GM12801 (cell line): ENCODE measurements around the gene PEA15.

Source experiments
- CTCF ChIP-seq: IDR thresholded peaks from one replicate; pipeline ENCODE4 v1.5.1; 2011; ENCODE audit warnings: control low read depth; ENCODE audit not compliant: insufficient read length; ENCODE audit errors: extremely low read depth

The PEA15 gene

GRCh38 chr1:160192234-160192633 lies 12.9 kb upstream of the PEA15 start:
- no peak for TF ChIP-seq CTCF

- no peak for TF ChIP-seq CTCF
Observed at GRCh38 chr1:160193091-160193819, 11.9 kb upstream of the PEA15 start.

GRCh38 chr1:160193832-160194736 lies 11.1 kb upstream of the PEA15 start:
- TF ChIP-seq CTCF, result no peak

DNA sequence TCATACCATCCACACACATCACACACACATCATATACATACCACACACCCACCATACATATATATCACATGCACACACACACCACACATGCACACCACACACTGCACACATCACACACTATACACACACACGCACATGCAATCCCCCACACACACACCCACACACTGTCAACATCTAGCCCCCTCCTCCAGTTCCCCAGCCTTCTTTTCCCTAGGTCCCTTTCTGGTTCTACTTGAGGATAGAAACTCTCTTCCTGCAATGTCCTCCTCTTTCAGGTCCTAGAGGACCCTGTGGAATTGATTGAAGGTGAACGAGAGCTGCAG lies 10.5 kb upstream of the PEA15 start:
- TF ChIP-seq CTCF, result no peak

DNA sequence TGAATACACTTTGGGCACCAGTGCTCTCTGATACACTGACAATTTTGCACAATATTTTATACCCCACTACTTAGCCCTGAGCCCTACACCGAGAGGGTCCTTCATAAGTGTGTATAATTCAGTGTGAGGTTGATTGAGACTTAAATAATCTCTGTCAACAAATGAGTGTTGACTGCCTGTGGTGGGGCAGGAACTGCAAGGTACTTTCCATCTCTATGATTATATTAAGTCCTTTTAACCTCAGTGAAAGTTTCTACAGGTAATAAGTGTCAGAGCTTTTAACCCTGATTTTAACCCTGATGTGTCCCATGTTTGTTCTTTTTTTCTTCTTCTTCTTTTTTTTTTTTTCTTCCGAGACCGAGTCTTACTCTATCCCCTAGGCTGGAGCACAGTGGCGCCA lies 9.0 kb upstream of the PEA15 start:
- no peak for TF ChIP-seq CTCF

GRCh38 chr1:160197231-160197630 lies 8.0 kb upstream of the PEA15 start:
- no peak for TF ChIP-seq CTCF

DNA sequence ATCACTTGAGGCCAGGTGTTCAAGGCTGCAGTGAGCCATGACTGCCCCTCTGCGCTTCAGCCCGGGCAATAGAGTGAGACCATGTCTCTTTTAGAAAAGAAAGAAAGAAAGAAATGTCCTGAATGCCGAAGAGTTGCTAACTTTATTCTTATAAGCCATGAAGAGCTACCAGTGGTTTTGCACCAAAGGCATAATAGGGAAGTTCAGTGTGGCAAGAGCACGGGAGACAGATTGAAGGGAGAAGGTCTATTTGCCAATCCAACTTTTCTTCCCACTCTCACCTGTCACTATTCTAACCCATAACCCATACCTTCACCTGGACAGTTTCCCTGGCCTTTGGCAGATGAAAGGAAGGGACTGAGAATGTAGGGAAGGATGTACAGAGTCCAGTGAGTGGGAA lies 4.4 kb upstream of the PEA15 start:
- TF ChIP-seq CTCF, result no peak
